GM18498 (cell line): ENCODE data around the gene UNC80.

Experiments
- ATAC-seq: cut with Tn5 transposase; IDR thresholded peaks from one replicate; pipeline ENCODE4 v1.9.1; 2021; ENCODE audit warnings: mild to moderate bottlenecking, moderate library complexity; ENCODE audit not compliant: unreplicated experiment

Gene UNC80

GRCh38 chr2:209965723-209966122 lies 194.1 kb downstream of the UNC80 start:
- no peak for ATAC-seq

- no peak for ATAC-seq
Measured at GRCh38 chr2:209969692-209970091, 198.1 kb downstream of the UNC80 start.

GRCh38 chr2:209970271-209970670 lies 198.6 kb downstream of the UNC80 start:
- ATAC-seq: no peak

GRCh38 chr2:209970711-209971110 lies 199.1 kb downstream of the UNC80 start:
- ATAC-seq: no peak

GRCh38 chr2:209973328-209973727 lies 201.7 kb downstream of the UNC80 start:
- no peak for ATAC-seq

GRCh38 chr2:209974576-209974975 lies 202.9 kb downstream of the UNC80 start:
- ATAC-seq: no peak

- peak; percentile 80 for ATAC-seq
Measured at GRCh38 chr2:209976698-209977385, 205.2 kb downstream of the UNC80 start.

- no peak for ATAC-seq
Measured at GRCh38 chr2:209977386-209978239, 206.0 kb downstream of the UNC80 start.

- no peak for ATAC-seq
Measured at GRCh38 chr2:209984291-209984690, 212.7 kb downstream of the UNC80 start.

- no peak for ATAC-seq
Measured at GRCh38 chr2:209985874-209986273, 214.2 kb downstream of the UNC80 start.

GRCh38 chr2:209986415-209986814 lies 214.8 kb downstream of the UNC80 start:
- no peak for ATAC-seq

- no peak for ATAC-seq
Measured at GRCh38 chr2:209988010-209988409, 216.4 kb downstream of the UNC80 start.

- no peak for ATAC-seq
Measured at GRCh38 chr2:209990838-209991237, 219.2 kb downstream of the UNC80 start.

- no peak for ATAC-seq
Measured at GRCh38 chr2:209993968-209994367, 222.3 kb downstream of the UNC80 start.

GRCh38 chr2:209998596-209998995 lies 227.0 kb downstream of the UNC80 start:
- no peak for ATAC-seq

- no peak for ATAC-seq
Measured at GRCh38 chr2:210000464-210001324, 229.1 kb downstream of the UNC80 start.

- peak; percentile 99 for ATAC-seq
Measured at GRCh38 chr2:210002158-210003157, 230.8 kb downstream of the UNC80 start, which contains the start of gene RPE. TSS of gene RPE (plus strand) at chr2:210002638. CDS start at chr2:210002662, 24 bp downstream.

GRCh38 chr2:210003359-210003758 lies 231.7 kb downstream of the UNC80 start:
- no peak for ATAC-seq

GRCh38 chr2:210004881-210005280 lies 233.2 kb downstream of the UNC80 start:
- ATAC-seq: no peak

GRCh38 chr2:210007895-210008294 lies 236.3 kb downstream of the UNC80 start:
- ATAC-seq: no peak
